ENCODE results near the gene HOXA7.
A peak's percentile ranks its signal among the peaks of the same experiment; 100 is the strongest.

HOXA7 gene

GRCh38 chr7:27182285-27182841 is 25.9 kb upstream of the HOXA7 start:
- Histone ChIP-seq H3F3A (ENCODE audit: control insufficient read depth, insufficient read depth) (peaks cover 2% of the 10 kb centered on the region; the same call in 1 of the 2 replicates), H3K4me3 (ENCODE audit: low read length) (no peak overlapping the region), H3K9me3 (ENCODE audit: control insufficient read depth, insufficient read depth, low read length) (no peaks in the 10 kb centered on the region), H3K27me3 (ENCODE audit: control insufficient read depth, low read length) (peaks cover 70% of the 10 kb centered on the region), H3K4me2 (ENCODE audit: low read length) (no peak overlapping the region), H3K79me2 (ENCODE audit: control insufficient read depth, low read length) (no peaks in the 10 kb centered on the region), H3K36me3 (ENCODE audit: control insufficient read depth, low read length) (no peaks in the 10 kb centered on the region), H3K4me1 (ENCODE audit: control insufficient read depth, low read length) (peaks cover 25% of the 10 kb centered on the region), H3K27ac (ENCODE audit: low read depth, low read length) (no peak overlapping the region), H3K9me2 (replicated peaks; ENCODE audit: control insufficient read depth, low read length) (no peaks in the 10 kb centered on the region), H4K20me1 (ENCODE audit: control insufficient read depth, insufficient read depth, low read depth, low read length) (no peaks in the 10 kb centered on the region)
- TF ChIP-seq CTCF (IDR thresholded peaks at IDR 0.05; ENCODE audit: low read depth, low read length, poor library complexity, severe bottlenecking) (no peak), EZH2phosphoT487 (IDR thresholded peaks at IDR 0.05; ENCODE audit: borderline replicate concordance, low read length) (no peak)

GRCh38 chr7:27181795-27182275 is 25.4 kb upstream of the HOXA7 start:
- peaks cover 65% of the 10 kb centered on the region for H3K27me3 ChIP-seq (ENCODE audit: control insufficient read depth, low read length)
- H4K20me1 ChIP-seq (ENCODE audit: control insufficient read depth, insufficient read depth, low read depth, low read length), result no peaks in the 10 kb centered on the region
- peaks cover 25% of the 10 kb centered on the region for H3K4me1 ChIP-seq (ENCODE audit: control insufficient read depth, low read length)
- H3K27ac ChIP-seq (ENCODE audit: low read depth, low read length), result no peak overlapping the region
- H3K4me2 ChIP-seq (ENCODE audit: low read length), result no peak overlapping the region
- H3K4me3 ChIP-seq (ENCODE audit: low read length), result no peak overlapping the region
- no peaks in the 10 kb centered on the region for H3K9me3 ChIP-seq (ENCODE audit: control insufficient read depth, insufficient read depth, low read length)
- no peaks in the 10 kb centered on the region for H3K9me2 ChIP-seq (replicated peaks; ENCODE audit: control insufficient read depth, low read length)
- H3K36me3 ChIP-seq (ENCODE audit: control insufficient read depth, low read length), result no peaks in the 10 kb centered on the region
- no peaks in the 10 kb centered on the region for H3K79me2 ChIP-seq (ENCODE audit: control insufficient read depth, low read length)
- TF ChIP-seq CTCF (IDR thresholded peaks at IDR 0.05; ENCODE audit: low read depth, low read length, poor library complexity, severe bottlenecking) (no peak), EZH2phosphoT487 (IDR thresholded peaks at IDR 0.05; ENCODE audit: borderline replicate concordance, low read length) (no peak)
- H3F3A ChIP-seq (ENCODE audit: control insufficient read depth, insufficient read depth), result no peaks in the 10 kb centered on the region; the same call in 1 of the 2 replicates

DNA sequence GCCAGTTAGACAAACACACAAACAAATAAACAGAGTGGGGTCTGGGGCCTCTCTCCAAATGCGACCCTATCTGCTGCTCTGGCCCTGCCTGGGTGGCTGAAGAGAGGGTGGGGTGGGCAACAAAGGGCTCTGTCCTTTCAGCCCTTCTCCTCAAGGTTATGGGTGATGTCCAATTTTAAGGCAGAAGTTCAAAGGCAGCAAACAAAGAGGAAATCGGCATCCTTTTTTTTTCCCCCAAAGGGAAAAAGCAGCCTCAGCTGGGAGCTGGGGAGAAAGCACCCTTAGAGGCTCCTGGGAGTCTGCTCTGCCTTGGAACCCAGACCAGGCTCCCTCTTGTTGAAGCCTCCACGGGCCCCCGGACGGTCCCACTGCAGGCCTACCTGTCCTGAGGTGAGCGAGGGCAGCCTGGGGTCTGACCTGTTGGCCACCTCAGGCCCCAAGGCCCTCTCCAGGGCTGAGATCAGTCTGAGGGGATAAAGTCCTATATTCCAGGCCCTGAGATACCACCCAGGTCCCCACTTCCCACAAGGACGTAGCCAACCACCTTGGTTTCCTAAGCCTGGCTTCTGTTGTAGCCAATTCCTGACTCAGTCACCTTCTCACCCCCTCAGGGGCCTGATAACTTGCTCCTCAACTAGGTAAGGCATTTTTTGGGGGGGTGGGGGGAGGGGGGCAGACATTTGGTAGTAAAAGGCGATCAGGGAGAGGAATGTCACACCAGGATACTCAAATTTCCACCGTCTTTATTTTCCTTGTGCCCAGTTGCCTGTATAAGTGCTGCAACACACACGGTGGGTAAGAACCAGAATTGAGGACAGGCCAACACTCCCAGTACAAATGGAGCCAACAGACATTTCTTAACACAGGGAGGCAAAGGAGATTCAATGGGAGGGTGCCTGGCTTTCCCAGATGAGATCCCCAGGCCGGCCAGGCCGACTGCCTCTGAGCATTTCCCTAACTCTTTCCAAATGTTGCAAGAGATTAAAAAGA is 24.3 kb upstream of the HOXA7 start:
- Histone ChIP-seq H3K27ac (ENCODE audit: low read depth, low read length) (no peak overlapping the region), H3F3A (ENCODE audit: control insufficient read depth, insufficient read depth) (no peaks in the 10 kb centered on the region), H3K4me3 (ENCODE audit: low read length) (no peak overlapping the region), H3K4me1 (ENCODE audit: control insufficient read depth, low read length) (peaks cover 25% of the 10 kb centered on the region), H3K79me2 (ENCODE audit: control insufficient read depth, low read length) (no peaks in the 10 kb centered on the region), H3K9me2 (replicated peaks; ENCODE audit: control insufficient read depth, low read length) (no peaks in the 10 kb centered on the region), H4K20me1 (ENCODE audit: control insufficient read depth, insufficient read depth, low read depth, low read length) (no peaks in the 10 kb centered on the region), H3K4me2 (ENCODE audit: low read length) (peak overlapping the region; percentile 48; the same call in 1 of the 2 replicates), H3K36me3 (ENCODE audit: control insufficient read depth, low read length) (no peaks in the 10 kb centered on the region), H3K9me3 (ENCODE audit: control insufficient read depth, insufficient read depth, low read length) (no peaks in the 10 kb centered on the region), H3K27me3 (ENCODE audit: control insufficient read depth, low read length) (peaks cover 54% of the 10 kb centered on the region)
- no peak for TF ChIP-seq CTCF (IDR thresholded peaks at IDR 0.05; ENCODE audit: low read depth, low read length, poor library complexity, severe bottlenecking)
- TF ChIP-seq EZH2phosphoT487 (IDR thresholded peaks at IDR 0.05; ENCODE audit: borderline replicate concordance, low read length), result no peak
